K562 (cell line): Measurements from ENCODE around the gene ZBTB46.

Source experiments
- CBFB ChIP-seq: sonication (generic); formaldehyde crosslinking; IDR thresholded peaks from 2 replicates; pipeline ENCODE4 v1.4.0; 2020; ENCODE audit warnings: mild to moderate bottlenecking, missing genetic modification reagents
- CBX5 ChIP-seq: IDR thresholded peaks from 2 replicates; pipeline ENCODE4 v1.6.1; 2014; ENCODE audit warnings: low read depth, borderline replicate concordance
- EP400 ChIP-seq: fragments of 450-650 bp; IDR thresholded peaks from 2 replicates; pipeline ENCODE4 v1.6.1; 2017; ENCODE audit warnings: antibody characterized with exemption, mild to moderate bottlenecking, moderate library complexity
- FOXJ3 ChIP-seq: sonication (generic); formaldehyde crosslinking; IDR thresholded peaks from 2 replicates; pipeline ENCODE4 v1.4.0; 2020; ENCODE audit warnings: mild to moderate bottlenecking, missing genetic modification reagents
- SMC3 ChIP-seq: conservative IDR thresholded peaks from 2 replicates; pipeline ENCODE4 v1.6.1; 2011; ENCODE audit warnings: low read depth, low read length, improper control_type of control experiment; ENCODE audit not compliant: insufficient read depth
- ZNF239 ChIP-seq: fragments of 250-450 bp; sonication (Bioruptor Pico); IDR thresholded peaks from 2 replicates; pipeline ENCODE4 v1.4.0; 2020; ENCODE audit warnings: mild to moderate bottlenecking

DNA sequence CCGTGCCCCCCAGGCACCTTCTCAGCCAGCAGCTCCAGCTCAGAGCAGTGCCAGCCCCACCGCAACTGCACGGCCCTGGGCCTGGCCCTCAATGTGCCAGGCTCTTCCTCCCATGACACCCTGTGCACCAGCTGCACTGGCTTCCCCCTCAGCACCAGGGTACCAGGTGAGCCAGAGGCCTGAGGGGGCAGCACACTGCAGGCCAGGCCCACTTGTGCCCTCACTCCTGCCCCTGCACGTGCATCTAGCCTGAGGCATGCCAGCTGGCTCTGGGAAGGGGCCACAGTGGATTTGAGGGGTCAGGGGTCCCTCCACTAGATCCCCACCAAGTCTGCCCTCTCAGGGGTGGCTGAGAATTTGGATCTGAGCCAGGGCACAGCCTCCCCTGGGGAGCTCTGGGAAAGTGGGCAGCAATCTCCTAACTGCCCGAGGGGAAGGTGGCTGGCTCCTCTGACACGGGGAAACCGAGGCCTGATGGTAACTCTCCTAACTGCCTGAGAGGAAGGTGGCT lies 133.7 kb downstream of the ZBTB46 start:
- TF ChIP-seq FOXJ3 (no peak), ZNF239 (no peak), CBX5 (no peak), EP400 (no peak), SMC3 (no peak), CBFB (CRISPR knock-in tag) (no peak)
